ENCODE data around the gene FER. TPM values are rescaled to one million over a fixed set of nuclear protein-coding genes. Genes with fewer than 3 reads are reported as not detected.
"Not testable (repeated sequence)": the region's sequence is repeated elsewhere in the genome, so short reads cannot be mapped to it uniquely, and the experiment has no call there.

FER gene
- total and polyA plus RNA-seq, 12 donors: 1.4 to 21.9 (median 14.9) TPM

- no peaks in the 10 kb centered on the region for H3K27me3 ChIP-seq
- no peak overlapping the region for H3K27ac ChIP-seq
- intact Hi-C loops (cut with DNase I): no loop called here
- TF ChIP-seq CTCF (IDR thresholded peaks at IDR 0.05): no peak
- no peak overlapping the region for H3K4me3 ChIP-seq
- H3K9me3 ChIP-seq: no peaks in the 10 kb centered on the region
- WGBS, 2 donors: 84 to 88% methylated on average over 6 of the region's 6 CpGs
- no peaks in the 10 kb centered on the region for H3K4me1 ChIP-seq
- DNase-seq (no peak), ATAC-seq (no peak)
- H3K36me3 ChIP-seq: no peaks in the 10 kb centered on the region
Observed at GRCh38 chr5:109006129-109006528, 258.4 kb downstream of the FER start.

GRCh38 chr5:109016300-109016699, 268.6 kb downstream of the FER start:
- 63 to 72% methylated on average over 1 of the region's 1 CpG for WGBS, 2 donors
- no peak for TF ChIP-seq CTCF (IDR thresholded peaks at IDR 0.05)
- Histone ChIP-seq H3K9me3 (no peaks in the 10 kb centered on the region), H3K27ac (no peak overlapping the region), H3K36me3 (no peaks in the 10 kb centered on the region), H3K4me1 (peaks cover 0 to 15% (median 0%) of the 10 kb centered on the region in 9 donors), H3K27me3 (no peaks in the 10 kb centered on the region), H3K4me3 (no peak overlapping the region)
- intact Hi-C loops (cut with DNase I): no loop called here
- ATAC-seq (no peak), DNase-seq (no peak)

GRCh38 chr5:109022056-109022455, 274.4 kb downstream of the FER start:
- no peaks in the 10 kb centered on the region for H3K4me1 ChIP-seq
- no peak overlapping the region for H3K4me3 ChIP-seq
- DNase-seq (no peak), ATAC-seq (peak in 1 of 8 donors; percentile 79)
- H3K27ac ChIP-seq: no peak overlapping the region
- peaks cover 0 to 10% (median 0%) of the 10 kb centered on the region in 11 donors for H3K9me3 ChIP-seq
- intact Hi-C loops (cut with DNase I): no loop called here
- peaks cover 0 to 6% (median 0%) of the 10 kb centered on the region in 9 donors for H3K36me3 ChIP-seq
- no peak for TF ChIP-seq CTCF (IDR thresholded peaks at IDR 0.05)
- no peaks in the 10 kb centered on the region for H3K27me3 ChIP-seq

GRCh38 chr5:109025729-109026128, 278.0 kb downstream of the FER start:
- H3K4me1 ChIP-seq; intact Hi-C loops (cut with DNase I); ATAC-seq; H3K27ac ChIP-seq; DNase-seq; H3K36me3 ChIP-seq; H3K9me3 ChIP-seq; H3K27me3 ChIP-seq; H3K4me3 ChIP-seq: not testable (repeated sequence)
- WGBS, 2 donors: 27 to 38% methylated on average over 1 of the region's 1 CpG

- Histone ChIP-seq H3K27me3 (no peaks in the 10 kb centered on the region), H3K4me1 (peaks cover 0 to 9% (median 0%) of the 10 kb centered on the region in 9 donors), H3K27ac (no peak overlapping the region), H3K9me3 (peaks cover 0 to 10% (median 0%) of the 10 kb centered on the region in 11 donors), H3K36me3 (peaks cover 0 to 6% (median 0%) of the 10 kb centered on the region in 9 donors), H3K4me3 (no peak overlapping the region)
- no peak for TF ChIP-seq CTCF (IDR thresholded peaks at IDR 0.05)
- ATAC-seq: no peak
- 89 to 95% methylated on average over 1 of the region's 1 CpG for WGBS, 2 donors
- intact Hi-C loops (cut with DNase I): no loop called here
- no peak for DNase-seq
Observed at GRCh38 chr5:109027983-109028607, 280.4 kb downstream of the FER start.

Measured in heart right ventricle (tissue), 16 donors.